Testis (tissue), 3 donors: ENCODE results near the gene TMEM213. TPM values are rescaled to one million over a fixed set of nuclear protein-coding genes. Genes with fewer than 3 reads are reported as not detected.

Experiments
- DNase-seq: peaks from one replicate; pipeline ENCODE4 v3.0.0-alpha.2; 2019
- H3K27ac ChIP-seq, 2 donors: fragments of 200-600 bp; sonication (generic); one replicate each; pipeline ENCODE4 v1.5.1; 2019
- H3K27me3 ChIP-seq: fragments of 200-600 bp; sonication (generic); one replicate; pipeline ENCODE4 v1.5.1; 2019
- H3K36me3 ChIP-seq: fragments of 200-600 bp; sonication (generic); one replicate; pipeline ENCODE4 v1.5.1; 2017; ENCODE audit warnings: low read depth; ENCODE audit errors: missing control alignments
- H3K4me1 ChIP-seq: fragments of 200-600 bp; sonication (generic); one replicate; pipeline ENCODE4 v1.5.1; 2019
- H3K4me3 ChIP-seq, 2 donors: fragments of 200-600 bp; sonication (generic); one replicate each; pipeline ENCODE4 v1.5.1; 2017 to 2019
- H3K9me3 ChIP-seq: fragments of 200-600 bp; sonication (generic); one replicate; pipeline ENCODE4 v1.5.1; 2017
- POLR2A ChIP-seq: fragments of 450-650 bp; IDR thresholded peaks from one replicate; pipeline ENCODE4 v1.6.1; 2017; ENCODE audit warnings: antibody characterized with exemption, mild to moderate bottlenecking, moderate library complexity
- WGBS, 2 donors: methylation state at CpG; one replicate each; pipeline ENCODE4 v1.1.5; 2018; 5-methylcytosine and 5-hydroxymethylcytosine counted together
- intact Hi-C: fragments of 100-400 bp; cut with DNase I; formaldehyde crosslinking; loops from one replicate; pipeline ENCODE4 v1.15.1; 2023; ENCODE audit warnings: low total_unique reads
- polyA plus RNA-seq: library from polyadenylated mRNA; stranded (reverse); fragments of 350-450 nt; fragmentation: Illumina TruSeq; extraction: RNeasy Lipid Tissue Mini Kit (QIAGEN cat#74804); gene quantifications from one replicate; pipeline ENCODE4 v1.2.3, GENCODE V29; 2014; ENCODE audit warnings: low read depth, low replicate concordance; ENCODE audit not compliant: insufficient read depth
- total RNA-seq, 2 donors: library from RNA; depleted of rRNA; stranded (reverse); fragments of >200 nt; gene quantifications; one replicate each; pipeline ENCODE4 v1.2.3, GENCODE V29; 2016
- TF ChIP-seq, protein P1 (sequence below), 3 experiments: fragments of 450-650 bp in 2 of 3; fragments of 200-600 bp in 1 of 3; sonication (generic) in 1 of 3; IDR thresholded peaks; one replicate each; pipeline ENCODE4 v1.5.1; 2016 to 2019; ENCODE audit warnings: antibody characterized with exemption in 3 of 3, mild to moderate bottlenecking in 2 of 3, moderate library complexity in 1 of 3

TMEM213 gene
- total and polyA plus RNA-seq, 3 donors from 2014 or later: 0.09 to 0.31 TPM; not detected in 1

DNA sequence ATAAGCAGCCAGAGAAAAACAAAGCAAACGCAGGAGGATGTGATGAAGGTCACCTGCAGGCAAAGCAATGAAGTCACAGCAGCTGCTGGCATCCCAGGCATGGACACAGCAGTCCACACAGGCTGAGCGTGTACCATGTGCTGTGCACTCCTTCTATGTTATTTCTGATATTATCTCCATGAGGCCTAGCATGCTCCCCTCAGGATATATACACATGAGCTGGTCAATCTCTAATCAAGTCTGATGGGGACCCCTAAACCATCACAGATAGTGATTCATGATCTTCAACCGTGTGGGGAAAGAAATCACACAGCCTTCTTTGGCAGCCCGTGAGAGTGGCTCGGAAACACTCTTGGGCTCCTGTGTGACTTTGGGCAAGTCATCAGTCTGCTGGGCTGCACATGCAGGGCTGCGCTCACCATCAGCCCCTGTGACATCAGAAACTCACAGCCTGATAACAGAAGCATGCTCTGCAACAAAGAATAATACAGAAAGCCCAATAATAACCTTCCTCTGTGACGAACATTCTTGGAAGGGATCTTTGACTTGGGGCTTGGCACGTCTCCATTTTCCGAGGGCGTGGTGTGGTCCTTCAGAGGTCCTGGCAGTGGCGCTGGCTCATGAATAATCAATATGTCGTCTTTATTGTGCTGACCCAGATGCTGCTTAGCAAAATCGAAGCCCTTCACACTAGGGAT, 83.2 kb downstream of the TMEM213 start:
- Histone ChIP-seq H3K4me1 (no peaks in the 10 kb centered on the region), H3K4me3 (no peak overlapping the region), H3K27ac (no peak overlapping the region), H3K27me3 (no peaks in the 10 kb centered on the region), H3K9me3 (no peaks in the 10 kb centered on the region), H3K36me3 (no peaks in the 10 kb centered on the region)
- WGBS, 2 donors: 75 to 83% methylated on average over 13 of the region's 13 CpGs
- TF ChIP-seq, protein P1, sequence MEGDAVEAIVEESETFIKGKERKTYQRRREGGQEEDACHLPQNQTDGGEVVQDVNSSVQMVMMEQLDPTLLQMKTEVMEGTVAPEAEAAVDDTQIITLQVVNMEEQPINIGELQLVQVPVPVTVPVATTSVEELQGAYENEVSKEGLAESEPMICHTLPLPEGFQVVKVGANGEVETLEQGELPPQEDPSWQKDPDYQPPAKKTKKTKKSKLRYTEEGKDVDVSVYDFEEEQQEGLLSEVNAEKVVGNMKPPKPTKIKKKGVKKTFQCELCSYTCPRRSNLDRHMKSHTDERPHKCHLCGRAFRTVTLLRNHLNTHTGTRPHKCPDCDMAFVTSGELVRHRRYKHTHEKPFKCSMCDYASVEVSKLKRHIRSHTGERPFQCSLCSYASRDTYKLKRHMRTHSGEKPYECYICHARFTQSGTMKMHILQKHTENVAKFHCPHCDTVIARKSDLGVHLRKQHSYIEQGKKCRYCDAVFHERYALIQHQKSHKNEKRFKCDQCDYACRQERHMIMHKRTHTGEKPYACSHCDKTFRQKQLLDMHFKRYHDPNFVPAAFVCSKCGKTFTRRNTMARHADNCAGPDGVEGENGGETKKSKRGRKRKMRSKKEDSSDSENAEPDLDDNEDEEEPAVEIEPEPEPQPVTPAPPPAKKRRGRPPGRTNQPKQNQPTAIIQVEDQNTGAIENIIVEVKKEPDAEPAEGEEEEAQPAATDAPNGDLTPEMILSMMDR (IDR thresholded peaks at IDR 0.05): no peak
- no peak for TF ChIP-seq POLR2A
- intact Hi-C loops: loop anchor here (10.0 kb wide), 1 partner anchor 104 kb away; the partner anchor contains the start of gene KIAA1549
- DNase-seq: no peak

DNA sequence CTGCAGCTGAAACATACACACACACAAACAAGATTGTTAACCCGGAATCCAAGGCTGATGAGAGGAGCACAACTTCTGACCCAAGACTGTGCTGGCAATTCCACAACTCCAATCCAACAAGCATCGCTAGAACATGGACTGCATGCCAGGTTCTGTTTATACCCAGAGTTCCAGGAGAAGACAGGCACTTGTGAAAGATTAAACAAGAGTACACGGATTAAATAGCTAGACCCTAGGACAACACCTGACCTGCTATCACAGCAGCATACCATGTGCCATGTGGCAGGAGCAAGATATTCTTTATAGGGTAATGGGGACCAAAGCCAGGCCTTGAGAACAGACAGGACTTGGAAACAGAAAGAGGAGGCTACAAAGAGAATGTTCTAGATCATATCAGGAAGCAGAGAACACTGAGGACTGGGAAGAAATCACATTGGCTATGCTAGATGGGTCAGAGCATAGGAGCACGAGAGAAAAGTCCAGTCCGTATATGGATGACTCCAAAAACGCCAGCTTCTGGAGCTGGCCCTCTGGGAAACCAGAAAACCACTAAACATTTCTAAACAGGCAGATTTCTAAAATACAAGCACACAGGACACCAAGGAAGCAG, 83.9 kb downstream of the TMEM213 start:
- no peak overlapping the region for H3K27ac ChIP-seq

DNA sequence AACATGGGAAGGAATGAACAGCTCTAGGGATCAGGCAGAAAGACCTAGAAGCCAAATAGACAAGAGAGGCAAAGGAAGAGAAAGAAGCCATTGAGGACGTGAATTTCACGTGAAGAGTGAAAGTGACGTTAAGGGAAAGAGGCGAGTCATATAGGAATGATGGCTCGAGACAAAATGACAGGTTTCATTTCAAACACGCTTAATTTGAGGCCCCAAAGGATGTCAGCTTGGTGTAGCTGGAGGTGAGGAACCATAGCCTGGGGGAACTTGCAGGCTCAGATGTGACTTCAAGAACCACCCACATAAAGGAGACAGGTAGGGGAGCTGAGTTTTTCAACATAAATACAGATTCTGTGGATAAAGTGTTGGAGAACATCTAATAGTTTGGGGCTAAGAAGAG, 84.5 kb downstream of the TMEM213 start:
- intact Hi-C loops: loop anchor here (10.0 kb wide), 1 partner anchor 103 kb away; the partner anchor contains the start of gene KIAA1549
- no peaks in the 10 kb centered on the region for H3K27me3 ChIP-seq
- 91 to 93% methylated on average over 6 of the region's 6 CpGs for WGBS, 2 donors
- H3K4me1 ChIP-seq: no peaks in the 10 kb centered on the region
- no peak overlapping the region for H3K27ac ChIP-seq
- H3K4me3 ChIP-seq: no peak overlapping the region
- no peak for TF ChIP-seq POLR2A
- TF ChIP-seq, protein P1 (IDR thresholded peaks at IDR 0.05): no peak
- no peaks in the 10 kb centered on the region for H3K9me3 ChIP-seq
- no peak for DNase-seq
- H3K36me3 ChIP-seq: no peaks in the 10 kb centered on the region

More for the DNA sequence above, 83.9 kb downstream of the TMEM213 start:
- Histone ChIP-seq H3K4me3 (no peak overlapping the region), H3K9me3 (no peaks in the 10 kb centered on the region), H3K4me1 (no peaks in the 10 kb centered on the region), H3K36me3 (no peaks in the 10 kb centered on the region), H3K27me3 (no peaks in the 10 kb centered on the region)
- WGBS, 2 donors: 58 to 67% methylated on average over 6 of the region's 6 CpGs
- intact Hi-C loops: loop anchor here (10.0 kb wide), 1 partner anchor 103 kb away; the partner anchor contains the start of gene KIAA1549
- no peak for DNase-seq
- no peak for TF ChIP-seq POLR2A
- TF ChIP-seq, protein P1 (IDR thresholded peaks at IDR 0.05): no peak

DNA sequence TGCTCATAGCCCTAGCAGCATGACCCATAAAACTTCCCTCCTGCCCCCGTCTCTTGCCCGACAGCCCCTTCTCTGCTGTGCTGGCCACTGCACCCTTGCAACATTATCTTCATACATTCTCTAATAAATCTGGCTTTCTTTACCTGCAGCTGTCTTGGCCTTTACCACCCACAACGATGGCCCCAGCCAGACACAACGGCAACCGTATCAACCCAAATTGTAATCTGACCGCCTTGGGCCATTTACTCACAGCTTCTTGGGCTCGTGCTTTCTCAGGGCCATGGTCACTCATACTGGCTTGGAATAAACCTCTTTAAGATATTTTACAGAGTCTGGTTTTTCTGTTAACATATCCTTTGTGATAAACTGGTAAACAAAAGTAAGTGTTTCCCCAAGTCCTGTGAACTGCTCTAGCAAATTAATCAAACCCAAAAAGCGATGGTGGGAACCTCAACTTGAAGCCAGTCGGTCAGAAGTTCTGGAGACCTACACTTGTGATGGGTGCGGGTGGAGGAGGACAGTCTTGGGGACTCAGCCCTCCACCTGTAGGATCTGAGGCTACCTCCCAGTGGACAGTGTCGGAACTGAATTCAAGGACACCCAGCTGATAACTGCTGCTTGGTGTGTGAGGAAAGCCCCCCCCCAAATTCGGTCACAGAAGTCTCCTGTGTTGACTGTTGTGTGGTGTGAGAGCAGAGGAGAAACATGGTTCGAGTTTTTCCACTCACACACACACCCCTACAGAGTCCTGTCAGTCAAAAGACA, 87.8 kb downstream of the TMEM213 start:
- TF ChIP-seq, protein P1 (IDR thresholded peaks at IDR 0.05): no peak
- no peak for TF ChIP-seq POLR2A
- WGBS, 2 donors: 87 to 89% methylated on average over 13 of the region's 13 CpGs
- Histone ChIP-seq H3K9me3 (no peaks in the 10 kb centered on the region), H3K27ac (no peak overlapping the region), H3K36me3 (no peaks in the 10 kb centered on the region), H3K4me3 (no peak overlapping the region), H3K27me3 (no peaks in the 10 kb centered on the region), H3K4me1 (no peaks in the 10 kb centered on the region)
- DNase-seq: no peak
- intact Hi-C loops: loop anchor here (10.0 kb wide), 1 partner anchor 99 kb away; the partner anchor contains the start of gene KIAA1549
